ENCODE data around the gene MUC16.
"Not testable (repeated sequence)": the region's sequence is repeated elsewhere in the genome, so short reads cannot be mapped to it uniquely, and the experiment has no call there.

The MUC16 gene

DNA sequence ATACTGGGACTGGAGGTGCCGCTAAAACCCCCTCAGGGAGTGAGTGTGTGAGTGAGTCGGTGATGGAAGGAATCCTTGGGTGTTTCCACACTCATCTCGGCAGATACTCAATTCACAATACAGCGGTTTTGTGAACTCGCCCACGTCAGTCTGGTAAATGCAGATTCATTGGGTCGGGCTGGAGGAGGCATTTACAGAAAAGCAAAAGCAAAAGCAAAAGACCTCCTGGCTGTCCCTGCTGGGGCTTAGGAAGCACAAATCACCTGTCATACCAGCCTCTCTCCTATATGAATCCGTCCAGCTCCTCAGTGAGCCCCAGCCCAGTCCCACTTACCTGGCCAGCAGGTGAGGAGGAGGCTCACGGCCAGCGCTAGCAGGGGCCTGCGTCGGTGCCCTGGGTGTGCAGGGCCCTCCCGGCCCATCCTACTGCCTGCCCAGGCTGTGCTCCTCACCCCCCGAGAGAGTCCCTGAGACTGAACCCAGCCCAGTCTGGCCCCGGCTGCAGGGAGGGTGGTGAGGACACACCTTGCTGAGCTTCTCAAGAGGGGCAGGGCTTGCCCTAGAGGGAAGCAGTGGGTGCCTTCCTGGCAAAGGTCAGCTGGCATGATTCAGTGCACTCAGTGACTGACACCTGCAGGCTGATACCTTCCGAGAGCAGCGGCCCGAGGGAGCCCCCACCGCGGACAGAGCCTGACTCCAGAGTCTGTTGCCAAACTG is at the start of gene MUC16:
Gene MUC16, minus strand, starts transcription at position 475 of the 717 bp plus-strand sequence.
- no peak for DNase-seq (ENCODE audit: low read depth)

DNA sequence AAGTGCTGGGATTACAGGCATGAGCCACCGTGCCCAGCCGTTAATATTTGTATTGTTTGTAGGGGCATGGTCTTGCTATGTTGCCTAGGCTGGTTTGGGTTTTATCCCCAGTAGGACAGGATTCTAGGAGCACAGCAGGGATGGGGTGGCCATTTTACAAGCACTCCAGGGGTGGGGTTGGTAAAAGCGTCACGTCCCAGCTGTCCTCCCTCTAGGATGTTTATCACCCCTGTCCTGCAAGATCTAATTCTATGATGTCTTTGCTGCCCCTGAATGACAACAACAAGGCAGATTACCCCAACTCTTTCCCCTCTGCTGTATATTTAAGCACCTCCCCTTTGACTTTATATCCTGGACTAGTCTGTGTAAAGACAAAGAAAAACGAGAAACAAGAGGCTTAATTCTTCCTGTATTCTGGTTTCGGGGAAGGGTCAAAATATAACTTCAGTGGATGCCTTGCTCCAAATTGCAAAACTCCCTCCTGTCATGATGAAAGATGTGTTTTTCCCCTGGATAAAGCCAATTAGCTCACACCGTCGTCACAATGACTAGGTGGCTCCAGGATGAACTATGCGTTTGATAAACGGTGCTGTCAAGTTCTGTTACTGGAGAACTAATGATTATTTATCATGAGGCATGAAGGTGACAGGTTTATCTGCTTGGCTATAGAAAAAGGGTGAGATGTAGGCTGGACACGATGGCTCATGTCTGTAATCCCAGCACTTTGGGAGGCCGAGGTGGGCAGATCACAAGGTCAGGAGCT is 48.9 kb upstream of the MUC16 start:
- DNase-seq (ENCODE audit: low read depth), result no peak

DNA sequence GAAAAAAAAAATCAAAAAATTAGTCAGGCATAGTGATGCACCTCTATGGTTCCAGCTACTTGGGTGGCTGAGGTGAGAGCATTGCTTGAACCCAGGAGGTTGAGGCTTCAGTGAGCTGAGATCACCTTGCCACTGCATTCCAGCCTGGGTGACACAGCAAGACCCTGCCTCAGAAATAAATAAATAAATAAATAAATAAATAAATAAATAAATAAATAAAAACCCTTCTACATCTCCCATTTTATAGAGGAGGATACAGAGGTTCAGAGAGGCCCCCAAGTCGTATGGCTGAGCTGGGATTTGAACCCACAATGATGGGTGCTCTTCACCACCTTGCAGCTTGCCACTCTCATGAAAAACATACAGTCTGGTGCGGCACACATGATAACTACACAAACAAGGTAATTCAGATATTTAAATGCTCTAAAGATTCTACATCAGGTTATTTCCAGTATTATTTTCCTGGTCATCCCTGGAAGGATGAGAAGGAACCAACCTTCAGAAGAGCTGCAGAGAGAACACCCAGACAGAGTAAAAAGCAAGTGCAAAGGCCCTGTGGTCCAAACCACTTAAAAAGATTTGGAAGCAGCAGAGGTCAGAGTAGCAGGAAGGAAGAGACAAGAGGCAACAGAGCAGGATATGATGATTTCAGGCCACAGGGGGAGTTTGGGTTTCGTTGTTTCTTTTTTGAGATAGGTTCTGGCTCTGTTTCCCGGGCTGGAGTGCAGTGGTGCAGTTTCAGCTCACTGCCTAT is 47.5 kb upstream of the MUC16 start:
- DNase-seq (ENCODE audit: low read depth), result no peak

DNA sequence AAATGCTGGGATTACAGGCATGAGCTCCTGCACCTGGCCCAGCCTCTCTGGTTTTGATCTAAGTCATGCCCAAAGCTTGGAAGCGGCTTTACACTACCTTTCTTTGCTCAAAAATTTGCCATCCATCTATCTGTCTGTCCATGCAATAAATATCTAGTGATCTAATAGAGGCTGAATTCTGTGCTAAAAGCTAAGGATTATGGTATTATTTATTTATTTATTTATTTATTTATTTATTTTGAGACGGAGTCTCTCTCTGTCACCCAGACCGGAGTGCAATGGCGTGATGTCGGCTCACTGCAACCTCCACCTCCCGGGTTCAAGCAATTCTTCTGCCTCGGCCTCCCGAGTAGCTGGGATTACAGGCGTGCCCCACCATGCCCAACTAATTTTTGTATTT is 45.9 kb upstream of the MUC16 start:
- not testable (repeated sequence) for DNase-seq (ENCODE audit: low read depth)

DNA sequence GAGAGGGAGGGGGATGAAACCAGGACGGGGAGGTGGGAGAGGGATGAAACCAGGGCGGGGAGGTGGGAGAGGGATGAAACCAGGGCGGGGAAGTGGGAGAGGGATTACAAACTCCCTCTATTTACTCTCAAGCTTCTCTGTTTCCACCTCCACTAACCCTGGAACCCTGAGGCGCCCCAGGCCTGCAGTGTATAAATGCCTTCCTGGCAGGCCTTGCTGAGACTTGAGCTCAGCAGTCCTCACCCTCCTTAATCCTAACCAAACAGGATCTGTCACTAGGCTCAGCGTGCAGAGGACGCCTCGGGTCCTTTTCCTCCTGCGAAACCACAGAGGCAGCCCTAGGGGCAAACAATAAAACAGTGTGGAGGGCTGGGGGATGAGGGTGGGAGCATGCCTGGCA is 44.6 kb upstream of the MUC16 start:
- no peak for DNase-seq (ENCODE audit: low read depth)

DNA sequence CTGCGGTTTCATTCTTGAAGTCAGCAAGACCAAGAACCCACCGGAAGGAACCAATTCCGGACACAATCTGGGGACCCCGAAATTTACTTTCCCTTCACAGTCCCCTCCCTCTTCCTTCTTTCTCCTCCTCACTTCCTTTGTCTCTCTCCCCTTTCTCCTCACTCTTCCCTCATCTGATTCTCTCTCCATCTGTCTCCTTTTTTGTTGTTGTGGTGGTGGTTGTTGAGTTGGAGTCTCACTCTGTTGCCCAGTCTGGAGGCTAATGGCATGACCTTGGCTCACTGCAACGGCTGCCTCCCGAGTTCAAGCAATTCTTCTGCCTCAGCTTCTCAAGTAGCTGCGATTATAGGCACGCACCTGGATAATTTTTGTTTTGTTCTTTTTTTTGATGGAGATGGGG is 44.0 kb upstream of the MUC16 start:
- no peak for DNase-seq (ENCODE audit: low read depth)

DNA sequence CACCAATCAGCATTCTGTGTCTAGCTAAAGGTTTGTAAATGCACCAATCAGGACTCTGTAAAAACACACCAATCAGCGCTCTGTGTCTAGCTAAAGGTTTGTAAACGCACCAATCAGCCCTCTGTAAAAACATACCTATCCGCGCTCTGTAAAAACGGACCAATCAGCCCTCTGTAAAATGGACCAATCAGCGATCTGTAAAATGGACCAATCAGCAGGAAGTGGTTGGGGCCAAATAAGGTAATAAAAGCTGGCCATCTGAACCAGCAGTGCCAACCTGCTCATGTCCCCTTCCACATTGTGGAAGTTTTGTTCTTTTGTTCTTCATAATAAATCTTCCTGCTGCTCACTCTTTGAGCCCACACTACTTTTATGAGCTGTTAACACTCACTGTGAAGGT is 43.5 kb upstream of the MUC16 start:
- DNase-seq (ENCODE audit: low read depth), result not testable (repeated sequence)

DNA sequence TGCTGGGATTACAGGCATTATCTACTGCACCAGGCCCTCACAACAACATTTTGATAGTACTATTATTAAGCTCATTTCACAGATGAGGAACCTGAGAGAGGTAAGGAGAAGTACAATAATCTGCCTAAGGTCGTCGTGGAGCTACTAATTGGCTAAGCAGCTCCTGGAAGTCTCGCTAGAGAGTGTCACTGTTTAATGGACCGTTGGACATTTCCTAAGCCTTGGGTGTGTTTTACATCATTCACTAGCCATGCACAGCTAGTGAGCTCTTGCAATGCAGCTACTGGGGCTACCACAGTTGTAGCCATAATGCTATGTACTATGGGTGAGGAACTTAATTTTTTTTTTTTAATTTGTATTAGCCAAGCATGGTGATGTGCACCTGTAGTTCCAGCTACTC is 42.7 kb upstream of the MUC16 start:
- DNase-seq (ENCODE audit: low read depth), result no peak

DNA sequence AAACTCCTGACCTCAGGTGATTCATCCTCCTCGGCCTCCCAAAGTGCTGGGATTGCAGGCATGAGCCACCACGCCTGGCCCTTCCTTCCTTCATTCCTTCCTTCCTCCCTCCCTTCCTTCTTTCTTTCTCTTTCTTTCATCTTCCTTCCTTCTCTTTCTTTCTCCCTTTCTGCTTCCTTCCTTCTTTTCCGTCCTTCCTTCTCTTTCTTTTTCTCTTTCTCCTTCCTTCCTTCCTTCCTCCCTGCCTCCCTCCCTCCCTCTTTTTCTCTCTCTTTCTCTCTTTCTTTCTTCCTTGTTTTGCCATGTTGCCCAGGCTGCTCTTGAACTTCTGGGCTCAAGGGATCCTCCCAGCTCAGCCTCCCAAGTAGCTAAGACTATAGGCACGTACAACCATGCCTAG is 36.5 kb upstream of the MUC16 start:
- no peak for DNase-seq (ENCODE audit: low read depth)

DNA sequence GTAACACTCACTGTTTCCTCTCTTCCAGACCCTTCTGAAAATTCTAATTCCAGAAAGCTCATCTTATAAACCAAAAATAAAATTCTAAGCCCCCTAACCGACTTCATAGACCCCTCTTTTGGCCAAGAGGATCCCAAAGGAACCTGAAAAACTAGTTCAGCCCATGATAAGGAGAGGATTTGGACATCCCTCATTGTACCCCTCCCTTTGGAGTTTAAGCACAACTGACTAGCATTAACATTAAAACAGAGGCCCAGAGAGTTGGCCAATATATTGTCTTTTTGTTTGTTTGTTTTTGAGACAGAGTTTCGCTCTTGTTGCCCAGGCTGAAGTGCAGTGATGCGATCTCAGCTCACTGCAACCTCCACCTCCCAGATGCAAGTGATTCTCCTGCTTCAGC is 34.2 kb upstream of the MUC16 start:
- DNase-seq (ENCODE audit: low read depth), result no peak

DNA sequence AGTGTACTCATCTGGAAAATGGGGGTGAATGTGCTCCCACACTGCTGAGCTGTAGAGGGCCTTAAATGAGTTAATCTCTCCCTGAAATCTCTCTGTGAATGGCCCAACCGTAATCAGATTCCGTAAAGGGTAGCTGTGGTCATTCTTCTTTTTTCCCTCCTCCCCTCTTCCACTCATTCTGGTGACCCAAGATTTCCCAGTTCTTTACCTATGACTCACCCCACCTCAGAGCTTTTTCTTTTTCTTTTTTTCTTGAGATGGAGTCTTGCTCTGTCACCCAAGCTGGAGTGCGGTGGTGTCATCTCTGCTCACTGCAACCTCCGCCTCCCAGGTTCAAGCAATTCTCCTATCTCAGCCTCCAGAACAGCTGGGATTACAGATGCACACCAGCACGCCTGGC is 33.3 kb upstream of the MUC16 start:
- DNase-seq (ENCODE audit: low read depth), result no peak

DNA sequence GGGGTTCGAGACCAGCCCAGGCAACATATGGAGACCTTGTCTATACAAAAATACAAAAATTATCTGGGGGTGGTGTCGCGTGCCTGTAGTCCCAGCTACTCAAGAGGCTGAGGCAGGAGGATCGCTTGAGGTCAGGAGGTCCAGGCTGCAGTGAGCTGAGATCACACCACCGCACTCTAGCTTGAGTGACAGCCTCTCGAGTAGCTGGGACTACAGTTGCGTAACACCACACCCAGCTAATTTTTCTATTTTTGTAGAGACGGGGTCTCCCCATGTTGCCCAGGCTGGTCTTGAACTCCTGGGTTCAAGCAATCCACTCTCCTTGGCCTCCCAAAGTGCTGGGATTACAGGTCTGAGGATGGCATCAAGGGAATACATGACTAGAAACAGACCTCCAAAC is 30.8 kb upstream of the MUC16 start:
- DNase-seq (ENCODE audit: low read depth), result no peak

DNA sequence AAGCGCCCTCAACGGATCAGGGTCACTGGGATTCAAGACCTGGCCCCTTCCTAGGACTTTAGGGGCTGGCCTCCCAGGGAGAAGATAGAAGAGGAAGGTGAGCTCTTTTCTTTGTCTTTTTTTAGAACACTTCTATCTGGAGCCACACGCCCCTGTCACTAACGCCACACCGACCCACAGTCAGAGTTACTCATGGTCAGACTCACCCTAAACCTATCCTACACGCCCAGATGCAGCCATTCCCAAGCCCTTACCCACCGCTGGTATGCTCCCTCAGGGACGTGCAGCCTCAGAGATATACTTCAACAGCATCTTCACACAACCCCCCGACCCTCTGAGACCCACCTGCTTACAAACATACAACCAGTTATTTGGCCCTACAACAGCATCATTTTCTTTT is 29.9 kb upstream of the MUC16 start:
- DNase-seq (ENCODE audit: low read depth), result no peak

DNA sequence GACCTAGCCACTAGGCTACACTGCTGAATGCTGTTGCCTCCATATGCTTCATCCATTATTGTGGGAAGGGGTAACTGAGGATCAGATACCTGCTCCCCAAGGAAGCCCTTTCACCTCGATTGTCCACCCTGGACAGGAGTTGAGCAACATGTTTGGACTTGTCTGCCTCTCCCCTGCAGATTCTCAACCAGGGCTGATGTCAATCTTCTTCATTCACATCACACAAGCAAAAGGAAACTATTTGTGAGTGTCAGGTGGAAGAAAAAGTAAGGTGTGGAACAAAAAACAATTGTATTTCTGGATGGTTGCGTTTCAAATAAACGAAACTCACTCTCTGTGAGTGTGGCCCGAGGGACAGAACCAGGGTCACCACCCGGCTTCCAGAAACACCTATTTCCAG is 29.5 kb upstream of the MUC16 start:
- DNase-seq (ENCODE audit: low read depth), result no peak

DNA sequence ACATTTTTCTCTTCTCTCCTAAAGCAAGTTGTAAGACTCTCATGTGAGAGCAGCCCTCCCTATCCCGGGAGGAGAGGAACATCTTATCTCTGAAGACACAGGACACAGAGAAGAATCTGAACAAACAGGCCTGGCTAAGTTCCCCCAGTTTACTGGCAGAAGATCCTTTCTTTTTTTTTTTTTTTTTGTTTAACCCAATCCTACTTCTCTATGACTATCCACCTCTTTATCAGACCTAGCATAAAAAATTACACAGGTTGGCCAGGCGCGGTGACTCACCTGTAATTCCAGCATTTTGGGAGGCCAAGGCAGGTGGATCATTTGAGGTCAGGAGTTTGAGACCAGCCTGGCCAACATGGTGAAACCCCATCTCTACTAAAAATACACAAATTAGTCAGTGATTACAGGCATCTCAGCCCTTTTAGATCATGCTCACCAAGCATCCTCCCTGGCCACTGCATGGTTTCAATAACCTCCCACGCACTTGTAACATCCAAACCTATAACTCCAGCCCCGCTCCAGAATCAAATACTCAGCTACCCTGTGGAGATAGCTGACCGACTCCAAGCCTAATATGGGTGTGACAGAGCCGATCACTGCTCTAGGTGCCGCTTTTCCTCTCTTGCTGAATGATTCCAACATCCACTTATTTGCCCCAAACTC is 27.3 kb upstream of the MUC16 start:
- DNase-seq (ENCODE audit: low read depth), result no peak

DNA sequence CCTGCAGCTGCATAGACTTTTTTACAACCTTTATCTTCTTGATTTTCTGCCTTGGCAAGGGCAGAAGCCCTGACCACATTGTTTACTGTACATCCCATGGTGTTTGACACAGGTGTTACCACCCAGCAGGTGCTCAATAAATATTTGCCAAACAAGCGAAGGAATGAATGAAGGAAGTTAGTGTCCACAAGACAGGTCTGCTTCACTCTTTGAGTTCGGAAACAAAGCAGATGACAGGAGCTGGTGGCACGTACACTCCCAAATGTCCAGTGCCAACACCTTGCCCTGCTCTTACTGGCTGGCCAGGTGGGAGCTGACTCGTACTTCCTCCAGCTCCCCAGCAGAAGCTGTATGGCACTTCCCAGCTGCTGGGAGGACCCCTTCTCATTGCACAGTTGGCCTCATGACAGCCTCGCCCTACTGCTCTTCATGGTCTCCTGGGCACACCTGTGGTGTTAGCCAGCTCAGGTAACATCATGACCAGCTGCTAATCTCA is 22.0 kb upstream of the MUC16 start:
- DNase-seq (ENCODE audit: low read depth), result no peak

DNA sequence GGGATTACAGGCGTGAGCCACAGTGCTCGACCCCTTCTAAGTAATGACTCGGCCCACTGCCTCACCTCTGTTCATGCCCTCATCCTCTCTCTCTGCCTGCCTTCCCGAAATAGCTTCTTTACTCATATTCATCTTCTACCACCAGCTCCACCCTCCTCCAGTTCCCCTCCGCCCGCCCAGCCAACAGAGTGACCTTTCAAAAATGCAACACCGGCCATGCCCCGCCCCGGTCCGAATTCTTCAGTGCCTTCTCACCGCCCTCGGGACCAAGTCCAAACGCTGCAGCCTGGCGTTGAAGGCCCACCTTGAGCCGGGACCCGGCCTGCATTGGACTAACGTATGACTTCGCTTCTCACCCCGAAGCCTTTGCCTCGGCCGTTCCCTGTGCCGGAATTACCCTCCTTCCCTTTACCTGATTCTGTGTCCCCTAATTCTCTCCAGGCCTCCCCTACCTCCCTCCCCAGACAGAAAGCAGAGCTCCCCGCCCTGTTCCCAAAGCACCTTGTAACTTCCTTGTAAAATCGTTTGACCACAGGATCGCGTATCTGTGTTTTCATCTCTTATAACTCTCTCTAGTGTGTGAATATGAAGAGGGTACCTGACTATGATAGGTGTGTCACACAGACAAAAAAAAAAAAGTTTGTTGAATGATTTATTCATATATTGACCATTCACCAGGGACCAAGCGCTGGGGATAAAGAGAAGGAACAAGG is 8.1 kb upstream of the MUC16 start:
- no peak for DNase-seq (ENCODE audit: low read depth)

DNA sequence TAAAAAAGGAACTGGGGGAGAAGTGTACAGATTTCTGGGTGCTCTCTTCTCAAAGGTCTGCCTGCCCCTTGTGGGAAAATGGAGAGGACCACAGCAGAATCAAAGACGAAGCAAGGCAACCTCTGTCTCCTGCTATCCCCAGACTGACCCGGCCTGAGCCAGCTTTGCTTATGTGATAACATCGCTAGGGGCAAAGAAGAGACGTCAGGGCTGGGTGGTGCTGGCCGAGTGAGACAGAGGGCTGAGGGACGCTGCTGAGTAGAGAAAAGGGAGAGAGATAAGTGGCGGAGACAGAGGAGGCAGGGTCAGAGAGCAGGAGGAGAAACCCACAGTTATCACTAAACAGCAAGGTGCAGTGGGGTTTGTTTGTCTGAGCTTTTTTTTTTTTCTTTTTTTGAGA is 4.6 kb upstream of the MUC16 start:
- DNase-seq (ENCODE audit: low read depth), result no peak

DNA sequence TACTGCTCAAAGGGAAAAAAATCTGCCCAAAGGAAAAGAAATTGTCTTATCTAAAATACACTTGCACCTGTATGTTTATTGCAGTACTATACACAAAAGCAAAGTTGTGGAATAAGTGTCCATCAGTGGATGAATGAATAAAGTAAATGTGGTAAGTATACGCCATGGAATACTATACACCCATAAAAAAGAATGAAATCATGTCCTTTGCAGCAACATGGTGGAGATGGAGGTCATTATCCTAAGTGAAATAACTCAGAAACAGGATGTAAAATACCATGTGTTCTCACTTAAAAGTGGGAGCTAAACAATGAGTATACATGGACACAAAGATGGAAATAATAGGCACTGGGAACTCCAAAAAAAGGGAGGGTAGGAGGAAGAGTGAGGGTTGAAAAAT is 3.8 kb upstream of the MUC16 start:
- DNase-seq (ENCODE audit: low read depth), result no peak

DNA sequence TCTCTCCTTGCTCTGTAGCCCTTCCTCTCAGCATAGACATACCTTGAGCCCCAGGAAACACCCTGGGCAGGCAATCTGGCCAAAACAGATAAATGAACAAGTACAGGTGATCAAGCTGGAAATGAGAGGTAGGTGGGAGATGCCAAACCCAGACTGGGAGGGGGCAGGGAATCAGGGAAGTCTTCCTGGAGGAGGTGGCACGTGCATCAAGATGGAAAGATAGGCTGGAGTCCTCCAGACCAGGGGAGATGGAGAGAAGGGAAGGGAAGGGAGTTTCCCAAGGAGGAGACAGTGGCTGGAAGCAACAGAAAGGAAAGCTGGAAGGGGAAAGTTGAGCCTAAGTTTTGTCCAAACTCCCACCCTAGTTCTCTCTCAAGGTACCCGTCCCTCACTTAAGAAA is 1.7 kb upstream of the MUC16 start:
- DNase-seq (ENCODE audit: low read depth), result no peak

DNA sequence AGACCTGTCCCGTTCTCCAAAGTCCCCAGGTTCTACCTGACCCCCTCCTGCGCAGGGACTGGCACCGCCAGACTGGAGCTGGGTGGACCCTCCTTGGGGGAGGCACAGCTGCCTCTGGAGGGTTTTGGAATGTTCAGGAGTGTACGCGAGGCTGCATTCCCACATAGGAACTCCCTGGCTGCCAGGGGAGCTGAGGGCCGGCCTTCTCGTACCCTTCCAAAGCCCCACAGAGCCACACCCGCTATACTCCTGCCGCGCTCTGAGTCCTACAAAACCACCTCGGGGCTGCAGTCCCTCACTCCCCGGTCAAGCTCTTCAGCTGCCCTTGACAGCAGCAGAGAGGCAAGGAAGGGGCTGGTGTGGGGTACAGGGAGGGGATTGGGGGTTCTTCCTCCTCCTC is 484 bp upstream of the MUC16 start:
- no peak for DNase-seq (ENCODE audit: low read depth)

DNA sequence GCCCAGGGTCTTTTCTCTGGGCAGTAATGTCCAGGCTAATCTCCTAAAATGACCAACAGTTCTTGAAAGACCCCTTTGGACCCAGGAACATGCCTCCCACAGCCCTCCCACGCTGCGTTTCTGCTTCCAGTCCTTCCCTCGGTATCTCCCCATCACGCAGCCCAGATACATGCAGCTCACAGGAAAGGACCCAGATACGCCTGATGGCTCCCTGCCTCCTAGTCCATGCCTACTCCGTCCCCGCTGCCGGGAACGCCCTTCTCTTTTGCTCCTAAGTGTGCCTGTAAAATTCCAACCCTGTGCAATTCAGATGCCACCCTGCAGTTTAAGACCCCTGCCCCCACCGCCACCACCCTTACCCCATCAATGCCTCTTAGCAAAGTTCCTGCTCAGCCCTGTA is 778 bp downstream of the MUC16 start:
- DNase-seq (ENCODE audit: low read depth), result no peak

Measured in stimulated activated CD8-positive, alpha-beta memory T cell treated with anti-CD3 and anti-CD28 coated beads, Interleukin-12 subunit alpha, Interleukin-12 subunit beta, amount 100 ng/mL, for 1 hour (primary cell).